K562 (cell line): ENCODE measurements around the gene CMBL. TPM values are rescaled to one million over a fixed set of nuclear protein-coding genes. Genes with fewer than 3 reads are reported as not detected.
A peak's percentile ranks its signal among the peaks of the same experiment; 100 is the strongest.

Experiments used
- BHLHE40 ChIP-seq: IDR thresholded peaks from 2 replicates; pipeline ENCODE4 v1.6.1; 2011; ENCODE audit warnings: low read length, improper control_type of control experiment
- HIVEP1 ChIP-seq: fragments of 250-450 bp; sonication (Bioruptor Pico); IDR thresholded peaks from 2 replicates; pipeline ENCODE4 v1.4.0; 2020; ENCODE audit warnings: mild to moderate bottlenecking
- JUND ChIP-seq, 2 experiments: IDR thresholded peaks; 2 replicates in 1 of 2; 3 replicates in 1 of 2; pipeline ENCODE4 v1.6.1; 2011; ENCODE audit warnings: borderline replicate concordance in 2 of 2, low read depth in 2 of 2, low read length in 2 of 2, improper control_type of control experiment in 1 of 2, missing biosample characterization in 1 of 2, missing genetic modification characterization in 1 of 2, missing genetic modification reagents in 1 of 2
- MEIS2 ChIP-seq: fragments of 450-650 bp; IDR thresholded peaks from 2 replicates; pipeline ENCODE4 v1.6.1; 2014; ENCODE audit warnings: mild to moderate bottlenecking; ENCODE audit not compliant: partially characterized antibody
- NBN ChIP-seq: fragments of 450-650 bp; IDR thresholded peaks from 2 replicates; pipeline ENCODE4 v1.6.1; 2016; ENCODE audit warnings: low read depth, mild to moderate bottlenecking
- POLR3A ChIP-seq: IDR thresholded peaks from 2 replicates; pipeline ENCODE4 v1.6.1; 2011; ENCODE audit warnings: borderline replicate concordance, mild to moderate bottlenecking, moderate library complexity; ENCODE audit not compliant: insufficient read length, insufficient read depth; ENCODE audit errors: extremely low read depth
- PTBP1 ChIP-seq: fragments of 200-400 bp; formaldehyde crosslinking; IDR thresholded peaks from 2 replicates; pipeline ENCODE4 v1.6.1; 2017; ENCODE audit warnings: low read depth, low read length
- RBM14 ChIP-seq: fragments of 200-400 bp; formaldehyde crosslinking; IDR thresholded peaks from 2 replicates; pipeline ENCODE4 v1.6.1; 2018; ENCODE audit warnings: low read depth, mild to moderate bottlenecking, low read length, moderate library complexity, borderline replicate concordance; ENCODE audit not compliant: insufficient read depth
- TAF7 ChIP-seq: fragments of 450-650 bp; IDR thresholded peaks from 2 replicates; pipeline ENCODE4 v1.6.1; 2016; ENCODE audit warnings: missing genetic modification characterization, missing compliant biosample characterization
- TEAD4 ChIP-seq, 2 experiments: sonication (generic) in 1 of 2; formaldehyde crosslinking in 1 of 2; IDR thresholded peaks; 2 replicates each; pipeline versions ENCODE4 v1.6.1 to v1.8.0; 2012 to 2022; ENCODE audit warnings: borderline replicate concordance in 1 of 2, inconsistent platforms in 1 of 2, low read length in 1 of 2, mild to moderate bottlenecking in 1 of 2, missing genetic modification reagents in 1 of 2
- UBTF ChIP-seq, 2 experiments: IDR thresholded peaks; 2 replicates each; pipeline ENCODE4 v1.6.1; 2012; ENCODE audit warnings: improper control_type of control experiment in 2 of 2, low read depth in 2 of 2, low read length in 2 of 2, borderline replicate concordance in 1 of 2
- ZNF318 ChIP-seq, 2 experiments: fragments of 450-650 bp; IDR thresholded peaks; 2 replicates each; pipeline ENCODE4 v1.6.1; 2016; ENCODE audit warnings: mild to moderate bottlenecking in 2 of 2, borderline replicate concordance in 1 of 2, low read depth in 1 of 2, moderate library complexity in 1 of 2
- ZNF57 ChIP-seq: fragments of 450-650 bp; formaldehyde crosslinking; IDR thresholded peaks from 2 replicates; pipeline ENCODE4 v1.4.0; 2020; ENCODE audit warnings: mild to moderate bottlenecking, moderate library complexity
- ZNF766 ChIP-seq: fragments of 200-800 bp; sonication (Bioruptor generic); conservative IDR thresholded peaks from 2 replicates; pipeline ENCODE4 v1.6.1; 2016; ENCODE audit warnings: missing genetic modification characterization, missing compliant biosample characterization
- ZSCAN32 ChIP-seq: fragments of 450-650 bp; formaldehyde crosslinking; IDR thresholded peaks from 2 replicates; pipeline ENCODE4 v1.4.0; 2020; ENCODE audit warnings: mild to moderate bottlenecking, moderate library complexity
- polyA plus RNA-seq, 8 experiments: library from polyadenylated mRNA; depleted of rRNA in 4 of 8; stranded (reverse) in 5 of 8; unstranded in 3 of 8; fragments of >200 nt; fragmentation: Nextera tagmentation in 2 of 8; fragmentation: Illumina TruSeq in 1 of 8; extraction: Ambion mirVana in 2 of 8; extraction: Trizol in 1 of 8; gene quantifications; 2 replicates each; pipeline versions ENCODE4 v1.2.1 to v1.2.3, GENCODE V29; 2011 to 2014; ENCODE audit warnings: inconsistent platforms in 1 of 8, missing spikeins in 1 of 8
- total RNA-seq, 7 experiments: library from RNA; depleted of rRNA in 6 of 7; stranded (reverse); fragments of >200 nt in 6 of 7; fragmentation: Illumina TruSeq in 2 of 7; extraction: Trizol in 2 of 7; gene quantifications; 2 replicates each; pipeline versions ENCODE4 v1.2.1 to v1.2.3, GENCODE V29; 2011 to 2021; ENCODE audit warnings: low replicate concordance in 1 of 7

The CMBL gene
- total and polyA plus RNA-seq, 9 of the 15 experiments (the other 6 are each of a cell fraction or from before 2014, with no cell fraction given), result 22.6 to 192 (median 71.1) TPM

- TF ChIP-seq ZNF318 (IDR thresholded peaks at IDR 0.05; ENCODE audit: borderline replicate concordance in 1 of 2, low read depth in 1 of 2), result peak in 1 of 2 experiments; percentile 91; a peak in 1 of 4 replicates
- 0 out of 2 replicates have a peak, but pooled peaks have one; percentile 29 for TF ChIP-seq PTBP1
- peak; percentile 1 for TF ChIP-seq MEIS2
- TF ChIP-seq BHLHE40, result peak; percentile 83; the same call in 1 of the 2 replicates
- TF ChIP-seq ZNF766 (CRISPR knock-in tag), result peak; percentile 60; the same call in 1 of the 2 replicates
- TF ChIP-seq HIVEP1 (CRISPR knock-in tag), result no peak
- no peak for TF ChIP-seq POLR3A
- no peak for TF ChIP-seq TEAD4 (IDR thresholded peaks at IDR 0.05; ENCODE audit: low read length)
- no peak for TF ChIP-seq TEAD4 (CRISPR knock-in tag; IDR thresholded peaks at IDR 0.05; ENCODE audit: borderline replicate concordance)
- no peak for TF ChIP-seq ZSCAN32 (CRISPR knock-in tag)
- no peak for TF ChIP-seq TAF7
- no peak for TF ChIP-seq JUND (IDR thresholded peaks at IDR 0.05; ENCODE audit: borderline replicate concordance, low read depth, low read length)
- TF ChIP-seq JUND (tag; IDR thresholded peaks at IDR 0.05; ENCODE audit: borderline replicate concordance, low read depth, low read length), result peak; percentile 4; the same call in 1 of the 3 replicates
- TF ChIP-seq NBN, result 0 out of 2 replicates have a peak, but pooled peaks have one; percentile 33
- TF ChIP-seq ZNF57 (CRISPR knock-in tag), result no peak
- TF ChIP-seq UBTF (IDR thresholded peaks at IDR 0.05; ENCODE audit: borderline replicate concordance in 1 of 2, low read depth in 2 of 2, low read length in 2 of 2), result peak; percentile 12 to 33; a peak in 1 of 4 replicates
- TF ChIP-seq RBM14, result no peak
These were observed 44.9 kb upstream of the CMBL start (continued) for GRCh38 chr5:10352430-10353240.
